ENCODE measurements around the gene DEFB131B.
"Not testable (repeated sequence)": the region's sequence is repeated elsewhere in the genome, so short reads cannot be mapped to it uniquely, and the experiment has no call there.

The DEFB131B gene

DNA sequence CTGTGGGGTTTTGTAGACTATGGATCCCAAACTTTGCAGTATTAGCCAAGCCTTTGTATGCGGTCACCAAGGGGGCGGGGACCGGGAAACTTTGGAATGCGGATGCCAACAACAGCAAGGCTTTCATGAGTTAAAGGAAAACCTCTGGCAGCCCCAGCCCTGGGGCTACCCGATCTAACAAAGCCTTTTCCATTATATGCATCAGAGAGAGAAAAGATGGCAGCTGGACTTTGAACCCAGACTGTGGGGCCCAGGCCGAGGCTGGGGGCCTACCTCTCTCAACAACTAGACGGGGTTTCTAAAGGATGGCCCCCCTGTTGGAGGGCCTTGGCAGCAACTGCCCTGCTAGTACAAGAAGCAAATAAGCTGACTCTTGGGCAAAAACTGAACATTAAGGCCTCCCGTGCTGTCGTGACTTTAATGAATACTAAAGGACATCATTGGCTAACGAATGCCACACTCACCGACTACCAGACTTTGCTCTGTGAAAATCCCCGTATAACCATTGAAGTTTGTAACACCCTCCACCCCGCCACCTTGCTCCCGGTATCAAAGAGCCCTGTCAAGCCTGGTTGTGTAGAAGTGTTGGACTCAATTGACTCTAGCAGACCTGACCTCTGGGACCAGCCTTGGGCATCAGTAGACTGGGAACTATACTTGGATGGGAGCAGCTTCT is 10.2 kb downstream of the DEFB131B start:
- DNase-seq (ENCODE audit: low spot score); in situ Hi-C loops (cut with MboI; ENCODE audit: low pct_unique_long_range_greater_than_20kb, low sequenced_read_pairs, unreplicated experiment): not testable (repeated sequence)

DNA sequence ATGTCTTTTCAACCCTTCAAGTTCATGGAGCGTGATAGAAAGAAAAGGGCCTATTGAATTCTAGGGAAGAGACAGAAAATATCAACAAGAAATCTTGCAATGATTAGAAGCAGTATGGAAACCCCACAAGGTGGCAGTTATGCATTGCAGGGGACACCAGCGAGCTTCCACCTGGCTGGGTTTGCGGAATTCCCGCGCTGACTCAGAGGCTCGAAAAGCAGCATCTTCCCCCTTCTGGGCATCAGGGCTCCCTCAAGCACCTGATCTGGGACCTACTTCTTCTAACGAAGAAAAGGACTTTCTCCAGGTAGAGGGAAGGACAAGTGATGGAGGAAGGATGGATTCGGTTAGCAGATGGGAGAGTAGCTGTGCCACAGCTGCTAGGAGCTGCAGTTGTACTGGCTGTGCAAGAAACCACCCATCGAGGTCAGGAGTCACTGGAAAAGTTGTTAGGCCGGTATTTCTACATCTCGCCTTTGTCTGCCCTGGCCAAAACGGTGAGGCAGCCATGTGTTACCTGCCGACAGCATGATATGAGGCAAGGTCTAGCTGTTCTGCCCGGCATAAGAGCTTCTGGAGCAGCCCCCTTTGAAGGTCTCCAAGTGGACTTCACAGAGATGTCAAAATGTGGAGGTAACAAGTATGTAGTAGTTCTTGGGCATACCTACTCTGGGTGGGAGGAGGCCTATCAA is 11.1 kb downstream of the DEFB131B start:
- DNase-seq (ENCODE audit: low spot score); in situ Hi-C loops (cut with MboI; ENCODE audit: low pct_unique_long_range_greater_than_20kb, low sequenced_read_pairs, unreplicated experiment): not testable (repeated sequence)

DNA sequence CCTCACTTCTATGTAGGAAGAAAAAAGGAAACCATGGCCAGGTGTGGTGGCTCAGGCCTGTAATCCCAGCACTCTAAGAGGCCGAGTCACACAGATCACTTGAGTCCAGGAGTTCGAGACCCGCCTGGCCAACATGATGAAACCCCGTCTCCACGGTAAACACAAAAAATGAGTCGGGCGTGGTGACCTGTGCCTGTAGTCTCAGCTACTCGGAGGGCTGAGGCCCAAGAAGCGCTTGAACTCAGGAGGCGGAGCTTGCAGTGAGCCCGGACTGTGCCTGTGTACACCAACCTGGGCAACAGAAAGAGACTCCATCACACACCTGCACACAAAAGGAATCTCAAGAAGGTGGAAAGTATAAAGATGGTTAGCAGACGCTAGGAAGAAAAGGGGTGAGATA is 17.7 kb downstream of the DEFB131B start:
- in situ Hi-C loops (cut with MboI; ENCODE audit: low pct_unique_long_range_greater_than_20kb, low sequenced_read_pairs, unreplicated experiment): no loop called here
- DNase-seq (ENCODE audit: low spot score): no peak
- TF ChIP-seq, protein P1, sequence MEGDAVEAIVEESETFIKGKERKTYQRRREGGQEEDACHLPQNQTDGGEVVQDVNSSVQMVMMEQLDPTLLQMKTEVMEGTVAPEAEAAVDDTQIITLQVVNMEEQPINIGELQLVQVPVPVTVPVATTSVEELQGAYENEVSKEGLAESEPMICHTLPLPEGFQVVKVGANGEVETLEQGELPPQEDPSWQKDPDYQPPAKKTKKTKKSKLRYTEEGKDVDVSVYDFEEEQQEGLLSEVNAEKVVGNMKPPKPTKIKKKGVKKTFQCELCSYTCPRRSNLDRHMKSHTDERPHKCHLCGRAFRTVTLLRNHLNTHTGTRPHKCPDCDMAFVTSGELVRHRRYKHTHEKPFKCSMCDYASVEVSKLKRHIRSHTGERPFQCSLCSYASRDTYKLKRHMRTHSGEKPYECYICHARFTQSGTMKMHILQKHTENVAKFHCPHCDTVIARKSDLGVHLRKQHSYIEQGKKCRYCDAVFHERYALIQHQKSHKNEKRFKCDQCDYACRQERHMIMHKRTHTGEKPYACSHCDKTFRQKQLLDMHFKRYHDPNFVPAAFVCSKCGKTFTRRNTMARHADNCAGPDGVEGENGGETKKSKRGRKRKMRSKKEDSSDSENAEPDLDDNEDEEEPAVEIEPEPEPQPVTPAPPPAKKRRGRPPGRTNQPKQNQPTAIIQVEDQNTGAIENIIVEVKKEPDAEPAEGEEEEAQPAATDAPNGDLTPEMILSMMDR (IDR thresholded peaks at IDR 0.05; ENCODE audit: extremely low read depth, insufficient read depth, missing control alignments): no peak

DNA sequence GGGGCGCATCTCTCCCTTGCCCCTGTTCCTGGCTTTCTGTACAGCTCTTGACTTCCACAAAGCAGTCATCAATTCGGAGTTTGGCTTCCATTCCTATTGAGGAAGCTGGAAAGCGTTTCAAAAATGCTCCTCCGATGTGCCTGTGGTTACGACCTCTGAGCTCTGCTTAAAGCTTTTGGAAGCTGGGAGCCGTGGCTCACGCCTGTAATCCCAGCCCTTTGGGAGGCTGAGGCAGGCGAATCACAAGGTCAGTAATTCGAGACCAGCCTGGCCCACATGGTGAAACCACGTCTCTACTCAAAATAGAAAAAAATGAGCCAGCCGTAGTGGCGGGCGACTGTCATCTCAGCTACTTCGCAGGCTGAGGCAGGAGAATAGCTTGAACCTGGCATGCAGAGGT is 22.9 kb downstream of the DEFB131B start:
- in situ Hi-C loops (cut with MboI; ENCODE audit: low pct_unique_long_range_greater_than_20kb, low sequenced_read_pairs, unreplicated experiment); DNase-seq (ENCODE audit: low spot score): not testable (repeated sequence)

DNA sequence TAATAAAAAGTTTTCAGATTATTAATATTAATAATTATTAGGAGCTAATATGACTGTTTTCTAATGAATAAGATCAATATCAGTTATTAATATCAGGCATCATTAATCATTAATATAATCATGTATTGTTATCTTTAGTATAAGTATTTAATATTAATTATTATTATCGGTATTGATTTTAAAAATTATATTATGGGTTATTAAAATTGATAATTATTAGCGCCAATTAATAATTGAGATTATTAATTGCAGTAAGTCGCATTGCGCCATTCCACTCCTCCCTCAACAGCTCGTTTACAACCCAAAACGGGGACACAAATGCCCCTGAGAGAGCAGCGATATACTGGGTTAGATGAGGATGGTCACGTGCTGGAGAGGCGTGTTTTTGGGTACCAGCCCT is 30.0 kb downstream of the DEFB131B start:
- TF ChIP-seq, protein P1 (IDR thresholded peaks at IDR 0.05; ENCODE audit: extremely low read depth, insufficient read depth, missing control alignments): no peak
- in situ Hi-C loops (cut with MboI; ENCODE audit: low pct_unique_long_range_greater_than_20kb, low sequenced_read_pairs, unreplicated experiment): no loop called here
- DNase-seq (ENCODE audit: low spot score): no peak

DNA sequence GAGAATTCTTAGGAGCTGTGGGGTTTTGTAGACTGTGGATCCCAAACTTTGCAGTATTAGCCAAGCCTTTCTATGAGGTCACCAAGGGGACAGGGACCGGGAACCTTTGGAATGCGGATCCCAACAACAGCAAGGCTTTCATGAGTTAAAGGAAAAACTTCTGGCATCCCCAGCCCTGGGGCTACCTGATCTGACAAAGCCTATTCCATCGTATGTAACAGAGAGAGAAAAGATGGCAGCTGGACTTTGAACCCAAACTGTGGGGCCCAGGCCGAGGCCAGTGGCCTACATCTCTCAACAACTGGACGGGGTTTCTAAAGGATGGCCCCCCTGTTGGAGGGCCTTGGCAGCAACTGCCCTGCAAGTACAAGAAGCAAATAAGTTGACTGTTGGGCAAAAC is 32.5 kb downstream of the DEFB131B start:
- in situ Hi-C loops (cut with MboI; ENCODE audit: low pct_unique_long_range_greater_than_20kb, low sequenced_read_pairs, unreplicated experiment); DNase-seq (ENCODE audit: low spot score): not testable (repeated sequence)

DNA sequence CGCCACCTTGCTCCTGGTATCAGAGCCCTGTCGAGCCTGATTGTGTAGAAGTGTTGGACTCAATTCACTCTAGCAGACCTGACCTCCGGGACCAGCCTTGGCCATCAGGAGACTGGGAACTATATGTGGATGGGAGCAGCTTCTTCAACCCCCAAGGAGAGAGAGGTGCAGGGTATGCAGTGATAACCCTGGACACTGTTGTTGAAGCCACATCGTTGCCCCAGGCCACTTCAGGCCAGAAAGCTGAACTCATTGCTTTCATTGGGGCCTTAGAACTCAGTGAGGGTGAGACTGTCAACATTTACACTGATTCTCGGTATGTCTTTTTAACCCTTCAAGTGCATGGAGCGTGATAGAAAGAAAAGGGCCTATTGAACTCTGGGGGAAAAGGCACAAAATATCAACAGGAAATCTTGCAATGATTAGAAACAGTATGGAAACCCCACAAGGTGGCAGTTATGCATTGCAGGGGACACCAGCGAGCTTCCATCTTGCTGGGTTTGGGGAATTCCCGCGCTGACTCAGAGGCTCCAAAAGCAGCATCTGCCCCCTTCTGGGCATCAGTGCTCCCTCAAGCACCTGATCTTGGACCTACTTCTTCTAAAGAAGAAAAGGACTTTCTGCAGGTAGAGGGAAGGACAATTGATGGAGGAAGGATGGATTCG is 33.2 kb downstream of the DEFB131B start:
- DNase-seq (ENCODE audit: low spot score); in situ Hi-C loops (cut with MboI; ENCODE audit: low pct_unique_long_range_greater_than_20kb, low sequenced_read_pairs, unreplicated experiment): not testable (repeated sequence)
- TF ChIP-seq, protein P1 (IDR thresholded peaks at IDR 0.05; ENCODE audit: extremely low read depth, insufficient read depth, missing control alignments): peak; percentile 43

DNA sequence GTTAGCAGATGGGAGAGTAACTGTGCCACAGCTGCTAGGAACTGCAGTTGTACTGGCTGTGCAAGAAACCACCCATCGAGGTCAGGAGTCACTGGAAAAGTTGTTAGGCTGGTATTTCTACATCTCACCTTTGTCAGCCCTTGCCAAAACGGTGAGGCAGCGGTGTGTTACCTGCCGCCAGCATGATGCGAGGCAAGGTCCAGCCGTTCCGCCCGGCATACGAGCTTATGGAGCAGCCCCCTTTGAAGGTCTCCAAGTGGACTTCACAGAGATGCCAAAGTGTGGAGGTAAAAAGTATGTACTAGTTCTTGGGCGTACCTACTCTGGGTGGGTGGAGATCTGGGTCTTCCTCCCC is 33.7 kb downstream of the DEFB131B start:
- DNase-seq (ENCODE audit: low spot score); in situ Hi-C loops (cut with MboI; ENCODE audit: low pct_unique_long_range_greater_than_20kb, low sequenced_read_pairs, unreplicated experiment): not testable (repeated sequence)

DNA sequence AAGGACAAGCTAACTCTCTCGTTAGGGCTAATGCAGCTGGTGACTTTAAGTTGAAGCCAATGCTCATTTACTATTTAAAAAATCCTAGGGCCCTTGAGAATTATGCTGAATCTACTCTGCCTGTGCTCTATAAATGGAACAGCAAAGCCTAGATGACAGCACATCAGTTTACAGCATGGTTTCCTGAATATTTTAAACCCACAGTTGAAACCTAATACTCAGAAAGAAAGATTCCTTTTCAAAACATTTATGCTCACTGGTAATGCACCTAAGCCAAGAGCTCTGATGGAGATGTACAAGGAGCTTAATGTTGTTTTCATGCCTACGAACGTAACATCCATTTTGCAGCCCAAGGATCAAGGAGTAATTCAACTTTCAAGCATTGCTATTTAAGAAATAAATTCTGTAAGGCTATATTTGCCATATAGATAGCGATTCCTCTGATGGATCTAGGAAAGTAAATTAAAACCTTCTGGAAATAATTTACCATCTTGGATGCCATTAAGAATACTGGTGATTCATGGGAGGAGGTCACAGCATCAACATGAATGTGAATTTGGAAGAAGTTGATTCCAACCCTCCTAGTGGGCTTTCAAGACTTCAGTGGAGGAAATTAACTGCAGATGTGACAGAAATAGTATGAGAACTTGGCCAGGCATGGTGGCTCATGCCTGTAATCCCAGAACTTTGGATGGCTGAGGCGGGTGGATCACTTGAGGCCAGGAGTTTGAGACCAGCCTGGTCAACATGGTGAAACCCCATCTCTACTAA is 35.7 kb downstream of the DEFB131B start:
- TF ChIP-seq, protein P1 (IDR thresholded peaks at IDR 0.05; ENCODE audit: extremely low read depth, insufficient read depth, missing control alignments): no peak
- in situ Hi-C loops (cut with MboI; ENCODE audit: low pct_unique_long_range_greater_than_20kb, low sequenced_read_pairs, unreplicated experiment): no loop called here
- DNase-seq (ENCODE audit: low spot score): no peak

All from GM13977 (cell line).